HEK293 (cell line): Measurements from ENCODE around the gene CEP112.

Experiments
- CTCF ChIA-PET: fragments of 350-600 bp; formaldehyde crosslinking; extraction: SDS; loops from one replicate; lab custom pipeline; 2021; ENCODE audit warnings: antibody characterized with exemption; lab: Yijun Ruan, JAX
- POLR2A ChIA-PET: fragments of 300-600 bp; formaldehyde crosslinking; extraction: SDS; loops from one replicate; lab custom pipeline; 2020; ENCODE audit warnings: antibody characterized with exemption, inconsistent platforms; lab: Yijun Ruan, JAX
- H3K27ac ChIP-seq: fragments of 200-500 bp; sonication (Bioruptor generic); 2 replicates; pipeline ENCODE4 v1.5.1; 2014; ENCODE audit warnings: low read depth, low read length, control low read depth, inconsistent platforms; ENCODE audit errors: extremely low read depth
- H3K36me3 ChIP-seq, 2 experiments: fragments of 200-500 bp in 1 of 2; sonication (Bioruptor generic) in 1 of 2; 1 replicate in 1 of 2; 2 replicates in 1 of 2; pipeline ENCODE4 v1.5.1; 2014 to 2017; ENCODE audit warnings: inconsistent platforms in 2 of 2, low read length in 2 of 2; ENCODE audit not compliant: control insufficient read depth in 2 of 2, insufficient read depth in 1 of 2
- H3K4me1 ChIP-seq: fragments of 200-500 bp; sonication (Bioruptor generic); 2 replicates; pipeline ENCODE4 v1.5.1; 2014; ENCODE audit warnings: mild to moderate bottlenecking, low read length, inconsistent platforms; ENCODE audit not compliant: control insufficient read depth, insufficient read depth
- H3K4me3 ChIP-seq: 2 replicates; pipeline ENCODE4 v1.5.1; 2011; ENCODE audit warnings: low read depth, mild to moderate bottlenecking, control low read depth, low read length, moderate library complexity
- H3K9me3 ChIP-seq: fragments of 200-500 bp; sonication (Bioruptor generic); 2 replicates; pipeline ENCODE4 v1.5.1; 2014; ENCODE audit warnings: low read depth, low read length, inconsistent platforms; ENCODE audit not compliant: control insufficient read depth, insufficient read depth
- CTCF ChIP-seq: fragments of 450-650 bp; formaldehyde crosslinking; IDR thresholded peaks from 2 replicates; pipeline ENCODE4 v1.5.1; 2016; ENCODE audit warnings: missing biosample characterization, missing genetic modification characterization
- HOXA7 ChIP-seq: sonication (generic); formaldehyde crosslinking; IDR thresholded peaks from 2 replicates; pipeline ENCODE4 v1.8.1; 2022; ENCODE audit warnings: missing genetic modification reagents, borderline replicate concordance
- ZNF10 ChIP-seq: fragments of 450-650 bp; formaldehyde crosslinking; IDR thresholded peaks from 2 replicates; pipeline ENCODE4 v1.5.1; 2017; ENCODE audit warnings: missing biosample characterization, missing genetic modification characterization
- ZNF157 ChIP-seq: fragments of 450-650 bp; formaldehyde crosslinking; IDR thresholded peaks from 2 replicates; pipeline ENCODE4 v1.5.1; 2016; ENCODE audit warnings: missing biosample characterization, missing genetic modification characterization
- ZNF184 ChIP-seq: fragments of 450-650 bp; IDR thresholded peaks from 2 replicates; pipeline ENCODE4 v1.5.1; 2018; ENCODE audit warnings: missing biosample characterization, mild to moderate bottlenecking, missing genetic modification characterization
- ZNF202 ChIP-seq: fragments of 450-650 bp; formaldehyde crosslinking; IDR thresholded peaks from 2 replicates; pipeline ENCODE4 v1.5.1; 2016; ENCODE audit warnings: missing biosample characterization, missing genetic modification characterization, borderline replicate concordance
- ZNF211 ChIP-seq: fragments of 450-650 bp; formaldehyde crosslinking; IDR thresholded peaks from 2 replicates; pipeline ENCODE4 v1.5.1; 2016; ENCODE audit warnings: low read depth, missing biosample characterization, missing genetic modification characterization
- ZNF26 ChIP-seq: fragments of 450-650 bp; formaldehyde crosslinking; IDR thresholded peaks from 2 replicates; pipeline ENCODE4 v1.5.1; 2016; ENCODE audit warnings: missing biosample characterization, missing genetic modification characterization
- ZNF280D ChIP-seq: fragments of 450-650 bp; formaldehyde crosslinking; IDR thresholded peaks from 2 replicates; pipeline ENCODE4 v1.5.1; 2016; ENCODE audit warnings: missing biosample characterization, missing genetic modification characterization
- ZNF311 ChIP-seq: fragments of 450-650 bp; formaldehyde crosslinking; IDR thresholded peaks from 2 replicates; pipeline ENCODE4 v1.5.1; 2017; ENCODE audit warnings: missing biosample characterization, missing genetic modification characterization, borderline replicate concordance
- ZNF48 ChIP-seq: fragments of 450-650 bp; formaldehyde crosslinking; IDR thresholded peaks from 2 replicates; pipeline ENCODE4 v1.5.1; 2016; ENCODE audit warnings: missing biosample characterization, missing genetic modification characterization
- ZNF560 ChIP-seq: fragments of 450-650 bp; formaldehyde crosslinking; IDR thresholded peaks from 2 replicates; pipeline ENCODE4 v1.5.1; 2017; ENCODE audit warnings: missing biosample characterization, missing genetic modification characterization, borderline replicate concordance
- ZNF571 ChIP-seq: fragments of 450-650 bp; formaldehyde crosslinking; IDR thresholded peaks from 2 replicates; pipeline ENCODE4 v1.5.0; 2017; ENCODE audit warnings: missing biosample characterization, missing genetic modification characterization
- ZNF621 ChIP-seq: fragments of 450-650 bp; formaldehyde crosslinking; IDR thresholded peaks from 2 replicates; pipeline ENCODE4 v1.5.1; 2017; ENCODE audit warnings: missing biosample characterization, missing genetic modification characterization
- ZNF629 ChIP-seq: fragments of 450-650 bp; formaldehyde crosslinking; IDR thresholded peaks from 2 replicates; pipeline ENCODE4 v1.5.1; 2017; ENCODE audit warnings: missing biosample characterization, missing genetic modification characterization
- ZNF658 ChIP-seq: fragments of 450-650 bp; formaldehyde crosslinking; IDR thresholded peaks from 2 replicates; pipeline ENCODE4; 2016; ENCODE audit warnings: missing biosample characterization, missing genetic modification characterization
- ZNF747 ChIP-seq: fragments of 450-650 bp; formaldehyde crosslinking; IDR thresholded peaks from 2 replicates; pipeline ENCODE4 v1.5.1; 2016; ENCODE audit warnings: missing biosample characterization, missing genetic modification characterization
- ZNF776 ChIP-seq: fragments of 450-650 bp; formaldehyde crosslinking; IDR thresholded peaks from 2 replicates; pipeline ENCODE4 v1.5.0; 2017; ENCODE audit warnings: missing biosample characterization, missing genetic modification characterization, borderline replicate concordance
- ZSCAN5A ChIP-seq: fragments of 450-650 bp; formaldehyde crosslinking; IDR thresholded peaks from 2 replicates; pipeline ENCODE4 v1.5.1; 2016; ENCODE audit warnings: missing biosample characterization, missing genetic modification characterization

CEP112 gene

GRCh38 chr17:66043419-66043818 is 148.5 kb downstream of the CEP112 start (continued):
- no peak for TF ChIP-seq ZNF280D (tag by site-specific recombination)
- TF ChIP-seq ZNF26 (tag by site-specific recombination) = no peak
- no peak for TF ChIP-seq ZNF776 (tag by site-specific recombination)

- no peak for TF ChIP-seq ZNF157 (tag by site-specific recombination)
- 0 out of 2 replicates have a peak, but pooled peaks have one; percentile 21 for TF ChIP-seq CTCF (tag by site-specific recombination)
- TF ChIP-seq, all 188 proteins: peak for 1
- H3K9me3 ChIP-seq = no peaks in the 10 kb centered on the region
These were observed 151.5 kb downstream of the CEP112 start for GRCh38 chr17:66040402-66040801.

GRCh38 chr17:66038125-66038524 is 153.8 kb downstream of the CEP112 start:
- H3K4me3 ChIP-seq = no peak overlapping the region
- H3K27ac ChIP-seq = no peak overlapping the region
- ChIA-PET POLR2A (no interaction called here), CTCF (no interaction called here)
- no peaks in the 10 kb centered on the region for H3K4me1 ChIP-seq
- TF ChIP-seq ZNF621 (tag by site-specific recombination) (no peak), ZNF747 (no peak), ZNF629 (tag by site-specific recombination) (no peak), ZSCAN5A (no peak), ZNF311 (tag by site-specific recombination) (no peak), ZNF560 (tag by site-specific recombination) (no peak)
- no peaks in the 10 kb centered on the region for H3K9me3 ChIP-seq
- peaks cover 0 to 10% of the 10 kb centered on the region in 2 experiments; a peak in 1 of 3 replicates for H3K36me3 ChIP-seq

More at GRCh38 chr17:66040402-66040801, 151.5 kb downstream of the CEP112 start:
- CTCF ChIA-PET = interaction anchor here (0.6 to 0.7 kb wide), 2 partner anchors 14 to 81 kb away, joined by 3 to 4 read pairs; no protein-coding TSS in a partner anchor
- H3K4me1 ChIP-seq = no peaks in the 10 kb centered on the region
- POLR2A ChIA-PET = no interaction called here
- peaks cover 0 to 7% of the 10 kb centered on the region in 2 experiments; a peak in 1 of 3 replicates for H3K36me3 ChIP-seq
- H3K4me3 ChIP-seq = no peak overlapping the region
- no peak overlapping the region for H3K27ac ChIP-seq

GRCh38 chr17:66037221-66037620 is 154.7 kb downstream of the CEP112 start:
- Histone ChIP-seq H3K4me3 (no peak overlapping the region), H3K27ac (no peak overlapping the region), H3K4me1 (no peaks in the 10 kb centered on the region), H3K9me3 (no peaks in the 10 kb centered on the region), H3K36me3 (peaks cover 0 to 10% of the 10 kb centered on the region in 2 experiments; a peak in 1 of 3 replicates)
- CTCF ChIA-PET = interaction anchor here (0.9 kb wide), 1 partner anchor 183 kb away, joined by 3 read pairs; no protein-coding TSS in a partner anchor
- POLR2A ChIA-PET = no interaction called here
- TF ChIP-seq ZNF658 (tag by site-specific recombination) = no peak
- no peak for TF ChIP-seq ZNF211
- no peak for TF ChIP-seq HOXA7 (CRISPR knock-in tag)
- TF ChIP-seq ZNF184 (tag by site-specific recombination) = no peak
- no peak for TF ChIP-seq ZNF10
- TF ChIP-seq ZNF571 = no peak
- no peak for TF ChIP-seq ZNF48
- no peak for TF ChIP-seq ZNF280D (tag by site-specific recombination)
- no peak for TF ChIP-seq ZNF202 (tag by site-specific recombination)
